SU-DHL-6 (cell line): ENCODE measurements around the gene WWOX.

ENCODE experiments used
- CTCF ChIP-seq: fragments of 200-600 bp; sonication (generic); IDR thresholded peaks from one replicate; pipeline ENCODE4 v1.5.1; 2017; ENCODE audit warnings: antibody characterized with exemption, mild to moderate bottlenecking, low read length, moderate library complexity; ENCODE audit not compliant: insufficient read depth, poor library complexity, severe bottlenecking
- EZH2phosphoT487 ChIP-seq: fragments of 200-600 bp; sonication (generic), shearing (Covaris generic); conservative IDR thresholded peaks from 2 replicates; pipeline ENCODE4 v1.6.1; 2018; ENCODE audit warnings: mild to moderate bottlenecking, antibody characterized with exemption, low read length, moderate library complexity, mixed read lengths

GRCh38 chr16:78720416-78720815, 621.0 kb downstream of the WWOX start:
- TF ChIP-seq CTCF (no peak), EZH2phosphoT487 (no peak)
